Measurements from ENCODE around the gene LRRC30.
"Not testable (repeated sequence)": the region's sequence is repeated elsewhere in the genome, so short reads cannot be mapped to it uniquely, and the experiment has no call there.

Gene LRRC30

DNA sequence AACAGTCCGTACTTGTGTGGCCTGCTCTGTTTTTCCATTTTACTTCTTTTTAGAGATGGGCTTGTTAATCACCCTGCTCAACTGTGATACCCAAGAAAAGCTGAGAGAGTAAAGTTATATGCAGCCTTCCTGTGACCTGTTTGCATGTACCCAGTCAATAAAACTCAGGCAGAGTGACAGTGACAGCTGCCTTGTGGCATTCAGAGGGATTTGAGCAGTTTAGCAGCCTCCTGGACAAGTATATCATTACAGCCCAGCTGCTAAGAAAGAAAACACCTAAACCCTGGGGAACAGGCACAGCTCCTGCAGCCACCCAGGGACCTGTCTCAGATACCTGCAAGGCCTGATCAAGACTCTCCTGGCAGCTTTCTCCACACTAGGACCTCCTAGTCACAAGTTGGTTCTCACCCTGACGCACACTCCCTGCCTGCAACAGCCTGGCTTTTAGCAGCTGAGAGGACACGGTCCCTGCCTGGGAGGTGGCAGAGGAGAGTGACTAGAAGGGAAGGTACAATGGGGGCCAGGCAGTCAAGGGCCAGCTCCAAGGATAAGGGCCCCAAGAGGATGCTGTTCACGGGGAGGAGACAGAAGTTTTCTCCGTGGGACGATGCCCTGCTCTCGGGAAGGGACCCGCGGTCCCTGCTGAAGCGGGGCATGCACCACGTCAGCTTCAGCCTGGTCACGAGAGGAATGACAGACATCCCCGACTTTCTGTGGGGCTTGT lies at the start of gene LRRC30:
TSS of gene LRRC30 (plus strand) at position 464 of the 724 bp plus-strand sequence. CDS start at position 514, 50 bp downstream.
- DNase-seq: no peak

DNA sequence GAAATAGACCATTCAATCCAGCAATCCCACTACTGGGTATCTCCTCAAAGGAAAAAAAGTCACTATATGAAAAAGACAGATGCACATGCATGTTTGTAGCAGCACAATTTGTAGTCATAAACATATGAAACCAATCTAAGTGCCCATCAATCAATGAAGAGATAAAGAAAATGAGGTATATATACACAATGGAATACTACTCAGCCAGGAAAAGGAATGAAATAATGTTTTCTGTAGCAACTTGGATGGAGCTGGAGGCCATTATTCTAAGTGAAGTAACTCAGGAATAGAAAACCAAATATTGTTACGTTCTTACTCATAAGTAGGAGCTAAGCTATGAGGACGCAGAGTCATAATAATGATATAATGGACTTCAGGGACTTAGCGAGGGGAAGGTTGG lies 45.2 kb upstream of the LRRC30 start:
- DNase-seq: no peak

DNA sequence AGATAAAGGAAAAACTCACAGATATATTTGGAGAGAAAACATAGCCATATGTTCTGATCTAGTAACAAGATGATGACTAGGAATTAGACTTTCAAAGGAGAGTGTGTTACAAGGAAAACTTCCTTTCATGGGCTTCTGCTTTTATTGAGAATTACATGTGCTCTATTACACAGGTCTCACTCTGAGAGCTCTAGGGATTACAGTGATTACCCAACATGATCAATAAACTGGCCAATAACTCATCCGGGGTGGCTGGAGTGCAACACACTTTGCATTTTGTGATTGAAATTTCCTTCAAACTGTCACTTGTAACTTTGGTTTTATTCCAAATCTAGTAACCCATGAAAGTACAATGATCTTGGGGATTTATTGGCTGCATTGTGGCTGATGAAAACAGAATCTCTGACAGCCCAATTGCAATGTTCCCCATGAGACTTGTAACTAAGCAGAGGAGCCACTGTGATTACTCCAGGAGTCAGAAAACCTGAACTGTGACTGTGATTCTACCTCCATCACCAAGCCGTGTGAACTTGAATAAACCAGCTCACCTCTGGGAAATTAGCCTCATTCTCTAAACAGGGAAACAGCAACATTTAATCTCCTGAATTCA lies 40.2 kb upstream of the LRRC30 start:
- no peak for DNase-seq

DNA sequence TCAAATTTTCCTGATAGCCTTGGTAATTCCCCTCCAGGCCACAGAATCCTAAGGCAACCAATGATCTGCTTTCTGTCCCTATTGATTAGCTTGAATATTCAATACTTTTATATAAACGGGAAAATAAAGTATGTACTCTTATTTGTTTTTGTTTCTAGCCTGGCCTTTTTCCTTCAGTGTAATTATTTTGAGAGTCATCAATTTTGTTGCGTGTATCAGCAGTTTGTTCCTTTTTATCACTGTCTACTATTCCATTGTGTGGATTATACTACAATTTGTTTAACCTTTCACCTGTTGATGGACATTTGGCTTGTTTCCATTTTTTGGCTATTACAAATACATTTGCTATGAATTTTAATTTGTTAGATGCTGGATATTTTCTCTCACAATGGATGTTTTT lies 39.2 kb upstream of the LRRC30 start:
- DNase-seq: no peak

DNA sequence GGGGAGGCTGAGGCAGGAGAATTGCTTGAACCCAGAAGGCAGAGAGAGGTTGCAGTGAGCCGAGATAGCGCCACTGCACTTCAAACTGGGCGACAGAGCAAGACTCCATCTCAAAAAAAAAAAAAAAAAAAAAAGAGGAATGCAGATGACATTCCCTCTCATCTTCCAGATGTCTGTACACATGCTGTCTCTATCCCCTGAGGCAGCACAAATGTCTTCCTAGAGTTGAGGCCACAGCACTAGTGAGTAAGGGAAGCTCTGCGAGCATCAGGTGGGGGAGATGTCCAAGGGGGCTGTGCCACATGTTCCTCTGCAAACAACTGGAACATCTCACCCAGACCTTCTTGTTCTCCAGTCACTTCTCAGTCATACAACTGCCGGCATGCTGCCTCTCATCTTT lies 35.6 kb upstream of the LRRC30 start:
- no peak for DNase-seq

DNA sequence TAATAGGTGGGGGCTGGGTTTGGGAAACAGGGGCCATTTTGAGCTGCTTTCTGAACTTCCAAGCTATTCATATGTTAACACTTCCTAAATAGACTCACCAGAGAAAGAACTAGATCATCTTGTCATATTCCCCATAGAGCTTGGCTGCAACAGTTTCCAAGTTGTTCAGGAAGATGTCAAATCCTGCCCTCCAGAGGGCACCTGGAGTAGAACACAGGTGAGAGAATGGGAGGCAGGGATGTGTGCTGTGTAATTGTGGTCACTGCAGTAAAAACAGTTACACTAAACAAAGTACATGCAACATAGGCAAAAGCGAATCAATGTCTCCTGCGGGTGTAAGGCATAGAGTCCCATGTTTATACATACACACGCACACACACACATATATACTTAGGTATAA lies 34.5 kb upstream of the LRRC30 start:
- no peak for DNase-seq

DNA sequence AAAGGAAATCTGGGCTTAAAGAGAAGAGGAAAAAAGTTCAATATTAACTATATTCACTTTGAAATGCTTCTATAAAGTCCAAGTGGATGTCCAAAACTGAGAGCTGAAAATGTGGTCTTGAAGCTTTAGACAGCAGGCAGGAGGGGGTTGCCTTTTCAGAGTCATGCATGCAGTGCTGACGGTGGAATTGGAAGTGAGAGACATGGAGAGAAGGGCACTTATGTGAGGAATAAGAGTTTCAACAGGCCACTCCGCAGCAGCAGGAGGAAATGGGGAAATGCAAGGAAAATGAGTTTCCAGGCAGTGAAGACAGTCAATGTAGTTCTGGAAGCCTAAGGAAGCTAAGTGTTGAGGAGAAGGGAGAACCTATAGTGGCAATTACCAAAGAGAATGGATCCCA lies 33.0 kb upstream of the LRRC30 start:
- no peak for DNase-seq

DNA sequence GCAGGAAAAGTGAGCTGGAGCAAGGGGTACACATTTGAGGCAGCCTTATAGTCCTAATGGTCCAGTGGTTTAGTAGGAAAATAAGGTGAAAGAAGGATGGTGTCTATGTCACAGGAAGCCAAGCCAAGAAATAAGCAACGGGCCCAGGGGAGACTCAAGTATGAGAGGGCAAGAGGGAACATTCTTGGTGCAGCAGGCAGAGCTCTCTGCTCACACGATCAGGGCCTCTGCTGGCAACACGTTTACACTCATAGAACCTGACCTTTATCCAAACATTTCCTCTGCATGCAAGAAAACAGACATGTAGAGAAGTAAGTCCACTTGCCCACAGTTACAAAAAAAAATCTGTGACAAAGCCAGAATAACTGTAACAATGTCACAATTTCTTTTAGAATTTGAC lies 32.6 kb upstream of the LRRC30 start:
- DNase-seq: no peak

DNA sequence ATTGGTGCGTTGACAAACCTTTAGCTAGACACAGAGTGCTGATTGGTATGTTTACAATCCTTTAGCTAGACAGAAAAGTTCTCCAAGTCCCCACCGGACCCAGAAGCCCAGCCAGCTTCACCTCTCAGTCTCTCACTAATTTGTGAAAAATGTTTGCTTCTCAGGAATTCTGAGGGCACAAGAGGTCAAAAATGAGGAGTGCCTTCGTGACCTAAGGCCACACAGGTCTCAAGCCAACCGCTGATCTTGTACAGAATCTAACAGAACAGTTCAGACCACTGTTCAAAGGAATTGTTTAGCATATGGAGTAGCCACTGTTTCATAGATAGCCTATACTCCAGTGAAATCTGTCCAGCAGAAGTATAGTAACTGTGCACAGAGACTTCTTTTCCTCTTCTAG lies 29.8 kb upstream of the LRRC30 start:
- no peak for DNase-seq

DNA sequence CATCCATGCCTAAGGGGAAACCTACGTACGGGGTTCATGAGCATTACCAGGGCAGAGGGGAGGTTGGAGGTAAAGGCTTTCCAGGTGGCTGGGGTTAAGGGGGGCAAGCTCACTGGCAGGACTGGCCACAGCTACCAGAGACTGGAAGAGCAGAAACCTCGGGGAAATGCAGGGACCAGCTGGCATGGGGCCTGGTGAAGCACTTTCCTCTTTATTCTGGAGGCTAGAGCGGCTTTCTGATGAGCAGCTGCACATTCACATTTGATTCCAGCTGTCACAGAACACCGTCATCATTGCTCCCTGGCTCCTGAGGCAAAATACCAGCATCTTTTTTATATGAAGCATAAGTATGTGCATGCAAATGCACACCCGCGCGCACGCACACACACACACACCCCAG lies 28.7 kb upstream of the LRRC30 start:
- DNase-seq: no peak

DNA sequence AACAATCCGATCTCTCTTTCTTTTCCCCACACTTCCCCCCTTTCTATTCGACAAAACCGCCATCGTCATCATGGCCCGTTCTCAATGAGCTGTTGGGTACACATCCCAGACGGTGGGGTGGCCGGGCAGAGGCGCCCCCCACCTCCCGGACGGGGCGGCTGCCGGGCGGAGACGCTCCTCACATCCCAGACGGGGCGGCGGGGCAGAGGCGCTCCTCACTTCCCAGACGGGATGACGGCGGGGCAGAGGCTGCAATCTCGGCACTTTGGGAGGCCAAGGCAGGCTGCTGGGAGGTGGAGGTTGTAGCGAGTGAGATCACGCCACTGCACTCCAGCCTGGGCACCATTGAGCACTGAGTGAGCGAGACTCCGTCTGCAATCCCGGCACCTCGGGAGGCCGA lies 27.3 kb upstream of the LRRC30 start:
- DNase-seq: not testable (repeated sequence)

DNA sequence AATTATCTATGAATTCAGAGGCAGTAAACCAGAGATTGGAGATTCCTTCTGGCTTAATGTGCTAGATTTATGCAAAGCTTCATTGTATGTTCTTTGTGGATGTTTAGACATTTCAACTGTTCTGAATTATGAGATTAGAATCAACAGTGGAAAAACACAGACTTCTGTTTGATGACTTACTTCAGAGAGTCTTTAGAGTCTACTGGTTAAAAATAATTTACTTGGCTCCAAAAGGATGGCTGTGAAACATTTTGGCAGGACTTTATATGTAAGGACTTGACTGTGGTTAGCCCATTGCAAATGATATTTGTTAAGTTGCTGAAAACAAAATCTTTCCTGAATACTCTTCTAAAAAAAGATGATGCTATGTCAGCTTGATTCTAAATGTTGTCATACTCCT lies 25.5 kb upstream of the LRRC30 start:
- no peak for DNase-seq

DNA sequence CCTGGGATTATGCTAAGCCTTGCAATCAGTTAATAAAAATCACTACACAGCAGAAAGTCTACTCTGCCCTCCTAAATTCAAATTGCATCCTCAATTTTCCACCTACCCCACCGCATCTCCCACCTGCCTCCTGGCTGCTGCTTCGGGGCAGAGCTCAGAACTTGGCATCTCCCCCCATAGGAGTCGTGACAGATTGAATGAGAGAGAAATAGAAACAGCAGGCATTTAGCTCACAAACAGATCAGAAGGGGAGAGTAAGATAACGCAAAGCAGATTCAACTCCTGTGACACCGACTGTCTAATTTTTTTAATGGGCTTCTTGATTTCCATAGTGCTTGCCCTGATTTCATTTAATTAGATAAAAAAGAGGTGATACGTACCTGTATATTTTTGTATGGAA lies 24.7 kb upstream of the LRRC30 start:
- no peak for DNase-seq

DNA sequence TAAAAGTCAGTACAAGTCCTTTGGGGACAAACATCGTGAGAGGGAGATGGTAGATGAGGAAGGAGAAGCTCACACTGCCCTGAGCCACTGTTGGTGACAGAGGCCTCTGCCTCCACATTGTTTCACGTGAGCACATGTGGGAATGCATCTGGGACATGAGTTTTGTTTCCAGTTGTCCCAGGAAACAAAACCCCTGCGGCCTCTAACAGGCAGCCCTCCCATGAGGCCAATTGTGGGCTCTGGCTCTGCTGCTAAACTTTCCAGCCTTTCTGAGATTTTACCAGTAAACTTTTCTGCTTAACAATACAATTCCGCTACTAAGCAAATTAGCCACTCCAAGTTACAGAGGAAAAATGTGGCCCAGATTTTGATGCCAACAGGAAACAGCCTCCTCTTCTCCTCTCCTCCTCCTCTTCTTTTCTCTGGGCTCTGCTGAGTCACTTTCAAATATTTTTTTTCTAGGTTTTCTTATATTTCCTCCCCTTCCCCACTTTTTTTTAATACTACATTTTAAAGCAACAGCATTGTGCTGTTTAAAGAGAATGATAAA lies 23.4 kb upstream of the LRRC30 start:
- no peak for DNase-seq

DNA sequence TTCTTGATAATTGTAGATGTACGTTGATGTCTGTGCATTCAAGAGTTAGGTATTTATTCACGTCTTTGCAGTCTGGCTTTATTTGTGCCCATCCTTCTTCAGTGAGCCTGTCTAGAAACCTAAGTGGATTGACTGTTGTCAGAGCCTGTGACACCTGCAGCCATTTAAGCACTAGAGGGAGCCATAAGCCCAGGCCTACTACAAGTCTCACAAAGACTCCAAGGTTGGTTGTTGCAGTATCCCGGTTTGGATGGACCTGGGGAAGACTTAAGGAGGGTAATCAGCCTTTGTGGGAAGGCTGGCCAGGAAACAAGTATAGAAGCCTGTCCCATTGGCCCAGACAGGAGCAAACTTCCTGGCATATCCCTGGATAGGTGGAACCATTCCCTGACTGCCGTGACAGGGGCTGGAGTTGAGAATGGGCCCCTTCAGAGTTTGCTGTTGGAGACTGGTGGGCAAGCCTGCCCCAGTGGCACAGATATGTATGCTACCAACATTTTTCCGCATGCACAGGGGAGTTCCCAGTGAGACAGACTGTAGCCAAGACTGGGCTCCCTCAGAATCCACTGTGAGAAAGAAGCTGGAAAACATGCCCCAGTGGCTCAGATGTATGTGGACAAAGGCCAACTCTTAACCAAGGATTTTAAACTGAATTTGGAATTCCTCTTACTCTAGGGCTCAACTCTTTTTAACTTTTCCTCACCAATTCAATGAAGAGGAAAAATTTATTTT lies 9.3 kb upstream of the LRRC30 start:
- DNase-seq: no peak

DNA sequence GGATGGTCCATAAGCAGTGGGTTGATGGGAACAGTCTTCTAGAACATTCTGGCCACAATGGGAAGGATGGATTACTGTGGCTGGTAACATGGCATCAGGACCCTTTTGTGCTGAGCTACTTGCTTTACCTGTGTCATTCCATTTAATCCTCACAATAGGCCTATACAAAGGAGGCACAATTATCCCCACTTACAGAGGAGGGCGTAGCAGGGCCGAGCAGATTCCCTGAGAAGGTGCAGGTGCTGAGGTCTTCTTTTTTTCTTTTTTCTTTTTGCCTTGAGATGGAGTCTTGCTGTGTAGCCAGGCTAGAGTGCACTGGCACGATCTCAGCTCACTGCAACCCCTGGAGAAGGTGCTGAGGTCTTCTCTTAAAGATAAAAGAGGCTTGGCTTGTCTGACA lies 6.7 kb upstream of the LRRC30 start:
- no peak for DNase-seq

DNA sequence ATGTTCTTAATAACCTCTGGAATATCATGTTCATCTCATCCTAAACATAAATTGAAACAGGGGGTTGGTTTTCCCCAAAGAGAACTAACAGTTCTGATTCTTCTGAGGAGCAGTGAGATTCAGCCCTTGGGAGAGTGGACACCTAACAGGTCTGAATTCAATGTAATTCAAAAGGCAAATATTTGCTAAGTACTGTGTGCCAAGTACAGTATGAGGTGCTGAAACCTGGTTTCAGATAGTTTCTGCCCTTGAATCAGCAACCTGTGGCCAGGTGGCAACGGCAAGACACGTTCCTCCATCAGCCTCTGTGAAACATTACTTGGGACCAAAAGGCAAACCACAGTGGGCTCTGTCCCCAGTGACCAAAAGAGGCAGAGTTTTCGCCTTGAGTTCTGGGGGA lies 1.3 kb downstream of the LRRC30 start:
- no peak for DNase-seq

DNA sequence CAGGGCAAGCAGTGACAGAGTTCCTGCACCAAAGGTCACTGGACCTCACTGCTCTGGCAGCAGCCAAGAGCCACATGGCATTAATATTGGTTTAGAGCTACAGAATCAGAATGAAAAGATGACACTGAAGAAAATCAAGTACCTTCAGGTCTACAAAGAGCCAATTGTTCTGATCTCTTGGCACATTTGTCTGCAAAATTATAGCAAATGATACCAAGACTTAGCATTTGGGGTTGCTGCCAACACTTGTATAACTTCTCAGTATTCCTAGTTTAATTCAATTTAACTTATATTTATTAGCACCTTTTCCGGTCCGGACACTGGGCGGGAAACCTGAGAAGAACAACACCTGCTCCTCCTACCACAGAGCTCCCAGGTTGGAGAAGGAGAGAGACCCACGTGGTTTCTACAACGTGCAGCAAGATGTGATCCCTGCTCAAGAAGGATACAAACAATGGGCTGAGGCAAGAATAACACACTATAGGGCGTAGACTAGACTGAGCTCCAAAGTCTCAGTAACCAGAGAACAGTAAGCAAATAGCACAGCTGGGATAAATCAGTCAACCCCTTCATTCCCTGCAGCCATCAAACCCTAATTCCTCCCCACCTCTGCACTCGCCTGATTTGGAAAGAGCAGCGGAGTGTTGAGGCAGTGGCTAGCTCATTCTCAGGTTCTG lies 2.4 kb downstream of the LRRC30 start:
- no peak for DNase-seq

DNA sequence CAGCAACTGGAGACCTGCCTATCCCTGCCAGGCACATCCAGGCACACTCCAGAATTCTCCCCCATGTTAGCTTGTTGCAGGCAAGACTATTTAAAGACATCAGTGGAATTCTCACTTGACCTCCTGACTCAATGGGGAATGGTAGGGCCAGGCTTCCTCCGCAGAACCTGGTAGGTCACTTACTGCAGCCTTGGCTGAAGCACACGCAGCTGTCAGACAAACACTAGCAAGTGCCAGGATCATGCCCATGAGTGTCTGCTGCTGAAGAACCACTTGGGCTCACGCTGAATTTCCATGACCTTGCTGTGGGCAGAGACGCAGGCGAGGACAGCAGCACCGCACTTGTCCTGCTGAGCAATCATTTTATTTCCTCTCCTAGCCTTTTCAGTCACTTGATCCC lies 3.2 kb downstream of the LRRC30 start:
- DNase-seq: no peak

DNA sequence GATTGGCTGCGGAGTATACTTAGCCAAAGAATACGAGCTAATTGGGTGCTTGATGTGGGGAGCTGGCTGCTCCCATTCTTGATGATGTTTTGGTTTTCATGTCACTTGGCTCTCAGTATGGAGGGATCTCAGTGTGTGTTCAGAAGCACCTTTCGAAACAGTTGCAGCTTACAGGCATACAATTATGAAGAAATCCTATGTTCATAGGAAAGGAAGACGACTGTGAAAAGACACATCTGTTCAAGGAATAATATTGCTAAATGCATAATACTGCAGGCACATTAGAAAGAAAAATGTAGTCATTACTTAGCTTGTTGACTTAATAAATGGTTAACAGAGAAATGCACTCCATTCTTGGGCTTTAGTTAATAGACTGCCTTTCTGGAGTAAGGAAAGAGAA lies 4.1 kb downstream of the LRRC30 start:
- no peak for DNase-seq

DNA sequence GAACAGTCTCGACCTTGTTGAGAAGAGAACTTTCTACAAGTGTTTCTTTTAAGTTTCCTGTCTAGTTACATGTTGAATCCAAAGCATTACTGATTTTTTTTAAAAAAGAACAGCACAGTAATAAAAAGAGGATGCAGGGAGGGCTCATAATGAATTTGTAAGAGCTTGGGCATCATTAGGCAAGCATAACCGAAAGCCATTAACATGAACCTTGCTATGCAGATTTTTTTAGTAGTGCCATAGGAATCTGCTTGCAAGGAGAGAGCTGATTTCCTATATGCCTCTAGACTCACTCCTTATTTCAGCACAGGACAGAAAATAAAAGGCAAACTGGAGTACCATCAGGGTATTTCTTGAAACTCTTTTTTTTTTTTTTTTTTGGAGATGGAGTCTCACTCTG lies 5.2 kb downstream of the LRRC30 start:
- no peak for DNase-seq

DNA sequence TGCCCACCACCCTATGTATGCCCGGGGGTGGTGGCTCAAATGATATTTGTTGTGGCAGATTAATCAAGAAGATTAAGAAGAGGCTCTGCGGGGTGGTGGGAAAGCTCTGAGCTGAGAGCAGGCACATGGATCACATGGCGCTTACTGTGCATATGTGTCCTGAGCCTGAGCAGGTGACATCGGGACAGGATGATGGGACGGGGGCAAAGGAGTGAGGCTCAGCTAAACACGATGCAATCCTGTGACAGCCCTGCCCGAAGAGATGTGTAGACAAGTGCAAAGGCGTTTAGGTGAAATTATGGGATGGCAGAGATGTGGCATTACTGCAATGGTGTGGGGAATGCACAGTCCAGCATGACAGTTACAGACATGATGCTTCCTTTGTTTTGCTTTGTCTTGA lies 6.0 kb downstream of the LRRC30 start:
- DNase-seq: no peak

DNA sequence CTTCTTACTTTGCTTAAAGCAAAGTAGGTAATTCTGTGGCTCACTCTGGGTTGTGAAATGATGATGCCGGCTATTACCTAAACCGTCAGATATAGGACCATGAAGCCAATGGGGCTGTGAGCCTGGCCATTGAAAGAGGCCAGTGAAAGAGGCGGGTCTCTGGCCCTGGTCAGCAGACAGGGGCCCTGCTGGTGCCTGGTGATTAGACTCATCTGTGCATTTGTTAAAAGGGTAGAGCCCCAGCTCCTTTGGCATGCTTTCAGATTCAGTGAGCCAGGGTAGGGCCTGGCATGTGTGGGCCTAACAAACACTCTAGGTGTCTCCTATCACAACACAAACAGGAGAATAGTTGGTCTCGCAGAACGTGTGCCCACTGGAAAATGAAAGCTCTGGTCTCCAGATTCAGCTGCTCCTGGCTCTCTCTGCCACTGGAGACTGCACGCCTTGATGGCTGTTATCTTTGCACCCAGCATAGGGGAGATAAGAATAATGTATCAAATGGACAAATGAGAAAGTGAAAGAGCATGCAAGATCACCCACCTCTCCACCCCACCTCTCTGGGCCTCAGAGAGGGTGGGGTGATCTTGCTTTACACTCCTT lies 6.9 kb downstream of the LRRC30 start:
- DNase-seq: no peak

Data from stimulated activated CD4-positive, alpha-beta T cell treated with anti-CD3 and anti-CD28 coated beads, Interleukin-4, amount 100 ng/mL, for 4 hours (primary cell).